HG02571 (cell line): ENCODE results near the gene OR2Z1.
"Not testable (repeated sequence)": the region's sequence is repeated elsewhere in the genome, so short reads cannot be mapped to it uniquely, and the experiment has no call there.

ENCODE experiments used
- ATAC-seq: cut with Tn5 transposase; IDR thresholded peaks from one replicate; pipeline ENCODE4 v1.9.1; 2021; ENCODE audit warnings: mild to moderate bottlenecking, moderate library complexity; ENCODE audit not compliant: unreplicated experiment

The OR2Z1 gene

DNA sequence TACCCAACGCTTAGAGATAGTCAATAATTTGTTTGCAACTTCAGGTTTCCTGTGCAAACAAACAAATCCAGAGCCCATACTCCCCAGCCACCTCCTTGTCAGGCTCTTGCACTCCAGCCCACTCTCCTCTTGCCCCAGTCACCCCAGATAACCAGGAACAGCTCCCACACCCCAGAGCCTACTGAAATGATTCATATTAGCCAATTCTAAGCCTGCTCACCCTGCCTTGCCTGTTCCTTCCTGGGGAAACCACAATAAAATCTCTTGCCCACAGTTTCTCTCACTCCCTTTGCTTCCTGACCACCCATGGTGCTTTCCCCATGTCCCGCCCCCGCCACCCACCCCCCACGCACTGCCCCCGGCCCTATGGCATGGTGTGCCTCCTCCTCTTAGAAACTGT is 19.1 kb upstream of the OR2Z1 start:
- ATAC-seq: no peak

DNA sequence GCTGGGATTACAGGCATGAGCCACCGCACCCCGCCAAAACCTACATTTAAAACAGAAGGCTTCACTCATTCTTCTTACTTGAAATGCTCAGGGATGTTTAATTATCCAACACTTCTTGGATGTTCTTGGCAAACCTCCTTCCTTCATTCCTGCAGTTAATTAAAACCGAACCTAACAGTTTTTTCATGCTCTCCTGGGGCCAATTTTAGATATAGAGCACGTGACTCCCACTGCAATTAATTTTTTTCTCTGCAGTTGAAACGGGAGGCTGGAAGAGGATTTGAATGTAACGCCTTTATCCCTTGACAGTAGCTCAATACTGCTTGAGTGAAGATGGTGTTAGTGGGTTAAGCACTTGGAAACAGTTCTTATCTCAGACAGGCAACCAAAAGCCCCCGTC is 18.2 kb upstream of the OR2Z1 start:
- ATAC-seq: no peak

- ATAC-seq: not testable (repeated sequence)
Measured at GRCh38 chr19:8705304-8705703, 16.1 kb upstream of the OR2Z1 start.

- no peak for ATAC-seq
Measured at GRCh38 chr19:8705742-8706141, 15.7 kb upstream of the OR2Z1 start.

GRCh38 chr19:8710337-8710736 is 11.1 kb upstream of the OR2Z1 start:
- ATAC-seq: not testable (repeated sequence)

DNA sequence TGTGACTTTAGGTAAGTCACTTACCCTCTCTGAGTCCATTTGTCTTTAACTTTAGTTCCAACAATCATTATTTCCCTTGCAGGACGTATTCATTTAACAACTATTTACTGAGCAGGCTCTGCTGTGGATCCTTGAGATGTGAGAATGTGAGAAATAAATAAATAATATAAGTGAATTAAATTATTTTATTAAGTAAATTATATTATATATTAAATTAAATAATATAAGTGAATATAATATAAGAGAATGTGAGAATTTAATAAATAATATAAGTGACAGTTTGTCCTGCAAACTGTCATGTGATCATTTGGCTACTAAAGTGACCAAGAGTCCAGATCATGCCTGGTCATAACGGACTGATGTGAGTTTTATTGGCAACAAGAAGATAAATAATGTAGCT is 598 bp downstream of the OR2Z1 start:
- ATAC-seq: no peak

GRCh38 chr19:8724276-8724675 is 2.8 kb downstream of the OR2Z1 start:
- no peak for ATAC-seq

- ATAC-seq: no peak
Measured at GRCh38 chr19:8731428-8732169, 10.2 kb downstream of the OR2Z1 start.

GRCh38 chr19:8738377-8738776 is 16.9 kb downstream of the OR2Z1 start:
- ATAC-seq: no peak

DNA sequence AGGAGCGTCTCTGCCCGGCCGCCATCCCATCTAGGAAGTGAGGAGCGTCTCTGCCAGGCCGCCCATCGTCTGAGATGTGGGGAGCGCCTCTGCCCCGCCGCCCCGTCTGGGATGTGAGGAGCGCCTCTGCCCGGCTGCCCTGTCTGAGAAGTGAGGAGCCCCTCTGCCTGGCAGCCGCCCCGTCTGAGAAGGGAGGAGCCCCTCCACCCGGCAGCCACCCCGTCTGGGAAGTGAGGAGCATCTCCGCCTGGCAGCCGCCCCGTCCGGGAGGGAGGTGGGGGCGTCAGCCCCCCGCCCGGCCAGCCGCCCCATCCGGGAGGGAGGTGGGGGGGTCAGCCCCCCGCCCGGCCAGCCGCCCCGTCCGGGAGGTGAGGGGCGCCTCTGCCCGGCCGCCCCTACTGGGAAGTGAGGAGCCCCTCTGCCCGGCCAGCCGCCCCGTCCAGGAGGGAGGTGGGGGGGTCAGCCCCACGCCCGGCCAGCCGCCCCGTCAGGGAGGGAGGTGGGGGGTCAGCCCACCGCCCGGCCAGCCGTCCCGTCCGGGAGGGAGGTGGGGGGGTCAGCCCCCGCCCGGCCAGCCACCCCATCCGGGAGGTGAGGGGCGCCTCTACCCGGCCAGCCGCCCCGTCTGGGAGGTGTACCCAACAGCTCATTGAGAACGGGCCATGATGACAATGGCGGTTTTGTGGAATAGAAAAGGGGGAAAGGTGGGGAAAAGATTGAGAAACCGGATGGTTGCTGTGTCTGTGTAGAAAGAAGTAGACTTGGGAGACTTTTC is 18.0 kb downstream of the OR2Z1 start:
- not testable (repeated sequence) for ATAC-seq

DNA sequence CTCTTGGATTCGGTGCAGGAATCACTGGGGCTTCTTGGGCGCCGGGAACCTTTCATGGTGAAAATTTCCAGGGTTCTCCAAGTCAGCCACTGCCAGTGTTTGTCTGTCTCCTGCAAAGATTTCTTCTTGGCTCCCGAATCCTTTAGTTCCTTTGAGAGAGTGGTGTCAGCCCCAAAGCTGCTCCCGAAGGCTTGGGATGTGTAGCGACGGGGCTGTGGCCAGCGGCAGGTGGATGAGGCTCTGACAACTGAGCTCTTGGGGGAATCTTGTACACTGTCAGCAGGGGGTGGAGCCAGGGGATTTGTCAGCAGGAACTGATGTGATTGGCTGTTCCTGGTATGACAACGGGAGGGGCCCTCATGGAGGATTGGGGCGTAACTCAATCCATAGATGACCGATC is 45.8 kb downstream of the OR2Z1 start:
- not testable (repeated sequence) for ATAC-seq

GRCh38 chr19:8769265-8769664 is 47.8 kb downstream of the OR2Z1 start:
- ATAC-seq: not testable (repeated sequence)

DNA sequence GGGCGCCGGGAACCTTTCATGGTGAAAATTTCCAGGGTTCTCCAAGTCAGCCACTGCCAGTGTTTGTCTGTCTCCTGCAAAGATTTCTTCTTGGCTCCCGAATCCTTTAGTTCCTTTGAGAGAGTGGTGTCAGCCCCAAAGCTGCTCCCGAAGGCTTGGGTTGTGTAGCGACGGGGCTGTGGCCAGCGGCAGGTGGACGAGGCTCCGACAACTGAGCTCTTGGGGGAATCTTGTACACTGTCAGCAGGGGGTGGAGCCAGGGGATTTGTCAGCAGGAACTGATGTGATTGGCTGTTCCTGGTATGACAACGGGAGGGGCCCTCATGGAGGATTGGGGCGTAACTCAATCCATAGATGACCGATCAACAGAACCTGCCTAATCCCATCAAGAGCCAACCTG is 52.2 kb downstream of the OR2Z1 start:
- not testable (repeated sequence) for ATAC-seq
